Stimulated activated CD4-positive, alpha-beta T cell treated with anti-CD3 and anti-CD28 coated beads, Interleukin-1b, Interleukin-23, amount 100 ng/mL, for 4 hours (primary cell): ENCODE measurements around the gene DUS1L.

Experiments used
- DNase-seq, 2 donors: peaks; one replicate each; pipeline ENCODE4 v3.0.0-alpha.2; 2020; ENCODE audit warnings: low read depth in 2 of 2

DUS1L gene

GRCh38 chr17:82055023-82055964 lies 10.3 kb downstream of the DUS1L start:
- DNase-seq, result no peak

GRCh38 chr17:82054351-82055022 lies 11.1 kb downstream of the DUS1L start:
- DNase-seq, result no peak

- no peak for DNase-seq
Measured at GRCh38 chr17:82053556-82054263, 11.9 kb downstream of the DUS1L start.

- no peak for DNase-seq
Measured at GRCh38 chr17:82053130-82053529, 12.5 kb downstream of the DUS1L start.

GRCh38 chr17:82052638-82053059 lies 13.0 kb downstream of the DUS1L start:
- no peak for DNase-seq

GRCh38 chr17:82051776-82052637 lies 13.6 kb downstream of the DUS1L start, which contains the start of the genes GPS1 and RFNG:
GPS1 (plus strand) TSS chr17:82051898; CDS start chr17:82051932, 34 bp downstream.
RFNG (minus strand) TSS chr17:82051811; CDS start chr17:82051766, 45 bp downstream.
- DNase-seq, result peak; percentile 67 to 87

GRCh38 chr17:82050761-82051641 lies 14.6 kb downstream of the DUS1L start:
- no peak for DNase-seq

DNA sequence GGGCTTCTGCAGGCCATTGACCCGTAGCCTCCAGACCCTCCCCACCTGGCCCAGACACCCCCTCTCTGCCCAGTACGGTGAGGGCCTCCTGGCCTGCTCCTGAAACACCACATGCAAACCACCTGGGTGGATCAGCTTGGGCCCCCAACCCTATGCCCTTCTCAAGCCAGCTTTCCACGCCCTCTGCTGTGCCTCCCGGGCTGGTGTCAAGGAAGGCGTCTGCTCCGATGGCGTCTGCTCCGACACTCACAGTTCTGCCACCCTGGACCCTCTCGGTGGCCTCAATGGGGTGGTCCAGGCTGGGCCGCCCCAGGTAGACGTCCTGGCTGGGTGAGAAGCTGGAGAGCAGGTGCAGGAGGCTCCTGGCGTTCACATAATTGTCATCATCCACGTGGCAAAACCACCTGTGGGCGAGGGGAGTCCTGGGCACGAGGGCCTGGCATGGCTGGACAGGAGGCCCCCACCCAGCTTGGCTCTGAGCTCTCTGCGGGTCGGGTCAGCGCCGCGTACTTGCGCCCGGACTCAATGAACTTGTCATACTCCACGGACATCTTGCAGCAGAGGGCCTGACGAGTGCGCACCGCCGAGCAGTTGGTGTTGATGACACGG lies 15.3 kb downstream of the DUS1L start:
- DNase-seq, result no peak

DNA sequence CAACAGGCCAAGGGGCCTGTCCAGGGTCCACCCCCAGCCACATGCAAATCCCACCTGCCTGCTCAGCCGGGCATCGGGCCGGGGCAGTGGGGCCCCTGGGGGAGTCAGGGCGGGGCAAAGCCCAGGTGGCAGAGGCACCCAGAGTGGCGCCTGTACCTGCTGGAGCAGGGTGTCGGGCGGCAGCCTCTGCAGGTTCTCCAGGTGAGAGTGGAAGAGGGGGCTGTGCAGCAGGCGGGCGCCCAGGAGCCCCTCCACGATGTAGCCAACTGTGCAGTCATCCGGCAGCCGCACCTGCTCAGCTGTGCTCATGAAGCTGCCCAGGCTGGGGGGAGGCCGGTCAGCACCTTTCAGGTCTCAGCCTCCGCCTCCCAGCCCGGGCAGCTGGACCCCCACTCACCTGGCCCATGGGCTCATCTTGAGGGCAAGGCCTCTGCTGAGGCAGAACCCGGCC lies 16.1 kb downstream of the DUS1L start:
- no peak for DNase-seq

DNA sequence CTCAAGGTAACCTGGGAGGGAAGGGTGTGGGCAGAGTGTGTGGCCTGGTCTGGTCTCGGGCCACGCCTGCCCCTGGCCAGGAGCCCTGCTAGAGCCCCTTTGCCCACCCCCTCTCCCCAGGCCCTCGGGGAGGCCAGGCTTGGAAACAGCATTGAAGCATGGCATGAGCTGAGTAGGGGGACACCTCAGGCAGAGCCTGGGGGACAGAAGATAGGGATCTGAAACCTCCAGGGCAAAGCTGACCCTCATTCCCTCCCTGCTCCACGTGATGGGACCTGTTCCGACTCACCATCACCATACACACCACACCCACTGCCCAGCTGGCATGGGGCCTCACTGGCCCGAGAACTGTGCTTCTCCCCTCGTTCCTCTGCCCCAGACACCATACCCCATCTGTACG lies 16.5 kb downstream of the DUS1L start:
- no peak for DNase-seq

DNA sequence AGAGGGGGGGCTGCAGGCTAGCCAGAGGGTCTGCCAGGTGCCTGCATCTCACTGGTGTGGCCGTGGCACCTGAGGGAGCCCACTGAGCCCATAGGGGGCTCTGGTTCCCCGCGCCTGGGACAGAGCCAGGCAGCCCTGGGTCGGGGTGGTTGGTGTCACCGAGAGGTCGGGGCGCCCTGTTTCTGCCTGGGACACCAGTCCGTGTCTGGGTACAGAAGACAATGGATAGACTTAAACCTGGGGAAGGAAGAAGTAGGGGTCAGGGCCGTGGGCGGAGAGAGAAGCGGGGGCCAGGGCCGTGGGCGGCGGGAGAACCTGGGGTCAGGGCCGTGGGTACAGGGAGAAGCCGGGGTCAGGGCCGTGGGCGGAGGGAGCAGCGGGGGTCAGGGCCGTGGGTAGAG lies 17.0 kb downstream of the DUS1L start:
- DNase-seq, result no peak

- no peak for DNase-seq
Measured at GRCh38 chr17:82047914-82048570, 17.6 kb downstream of the DUS1L start.

- no peak for DNase-seq
Measured at GRCh38 chr17:82047379-82047778, 18.2 kb downstream of the DUS1L start.

DNA sequence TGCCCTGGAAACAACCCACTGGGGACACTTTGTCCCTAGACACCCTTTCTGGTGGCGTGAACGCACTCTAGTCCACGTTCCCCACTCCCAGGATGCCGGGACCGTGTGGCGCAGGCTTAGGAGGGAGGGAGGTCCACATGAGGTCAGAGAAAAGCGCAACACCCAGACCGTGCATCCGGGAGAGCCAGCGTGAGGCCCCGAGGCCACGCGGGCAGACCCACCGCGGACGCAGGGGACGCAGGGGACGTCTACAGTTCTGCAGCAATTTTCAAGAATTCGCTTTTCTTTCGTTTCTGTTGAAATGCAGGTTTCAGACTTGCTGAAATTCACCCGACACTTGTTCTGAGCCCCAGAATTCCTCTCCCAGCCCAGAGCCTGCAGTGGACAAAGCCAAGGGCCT lies 18.7 kb downstream of the DUS1L start:
- DNase-seq, result no peak

DNA sequence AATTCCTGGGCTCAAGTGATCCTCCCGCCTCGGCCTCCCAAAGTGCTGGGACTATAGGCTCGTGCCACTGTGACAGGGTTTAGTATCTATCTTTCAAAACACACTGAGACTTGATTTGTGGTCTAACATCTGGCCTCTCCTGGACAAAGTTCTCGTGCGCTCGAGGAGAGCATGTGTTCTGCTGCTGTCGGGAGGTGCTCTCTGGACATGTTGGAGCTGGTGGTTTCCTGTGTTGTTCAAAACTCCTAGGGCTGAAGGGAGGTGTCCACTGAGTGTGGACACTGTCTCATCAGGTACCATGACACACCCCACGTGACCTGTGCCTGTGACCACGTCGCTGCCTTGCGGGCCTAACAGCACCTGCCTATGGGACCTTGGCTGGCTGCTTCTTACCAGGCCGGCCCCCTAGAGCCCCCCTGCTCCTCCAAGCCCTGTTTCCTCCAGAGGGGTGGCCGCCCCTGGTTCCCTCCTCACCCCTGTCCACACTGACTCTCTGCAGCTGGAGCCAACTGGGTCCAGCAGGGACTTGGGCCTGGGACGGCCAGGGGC lies 19.6 kb downstream of the DUS1L start:
- no peak for DNase-seq

- no peak for DNase-seq
Measured at GRCh38 chr17:82043507-82043906, 22.1 kb downstream of the DUS1L start.

GRCh38 chr17:82042649-82043048 lies 23.0 kb downstream of the DUS1L start:
- no peak for DNase-seq

- no peak for DNase-seq
Measured at GRCh38 chr17:82041144-82041814, 24.3 kb downstream of the DUS1L start.
